HG03139 (cell line): ENCODE results near the gene RAB24.
"Not testable (repeated sequence)": the region's sequence is repeated elsewhere in the genome, so short reads cannot be mapped to it uniquely, and the experiment has no call there.

Source experiments
- ATAC-seq: cut with Tn5 transposase; IDR thresholded peaks from one replicate; pipeline ENCODE4 v1.9.1; 2021; ENCODE audit not compliant: unreplicated experiment

The RAB24 gene

DNA sequence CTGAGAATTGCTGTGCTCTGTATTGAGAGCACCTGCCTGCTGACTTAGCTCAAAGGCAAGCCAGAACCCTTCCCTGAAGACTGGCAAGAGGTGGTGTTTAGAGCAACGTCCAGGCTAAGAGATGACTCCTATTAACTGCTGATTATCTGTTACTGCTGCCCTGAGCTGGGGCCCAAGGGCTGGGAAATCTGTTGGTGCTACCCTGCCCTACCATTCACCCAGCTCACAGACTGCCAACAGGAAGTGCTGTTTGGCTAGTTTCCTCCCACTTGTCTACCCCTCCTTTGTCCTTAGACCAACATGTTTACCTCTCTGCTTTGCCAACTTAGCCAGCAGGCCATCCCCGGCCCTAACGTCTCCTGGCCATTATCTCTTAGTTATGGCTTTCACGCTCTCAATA lies 6.9 kb downstream of the RAB24 start:
- ATAC-seq: no peak

DNA sequence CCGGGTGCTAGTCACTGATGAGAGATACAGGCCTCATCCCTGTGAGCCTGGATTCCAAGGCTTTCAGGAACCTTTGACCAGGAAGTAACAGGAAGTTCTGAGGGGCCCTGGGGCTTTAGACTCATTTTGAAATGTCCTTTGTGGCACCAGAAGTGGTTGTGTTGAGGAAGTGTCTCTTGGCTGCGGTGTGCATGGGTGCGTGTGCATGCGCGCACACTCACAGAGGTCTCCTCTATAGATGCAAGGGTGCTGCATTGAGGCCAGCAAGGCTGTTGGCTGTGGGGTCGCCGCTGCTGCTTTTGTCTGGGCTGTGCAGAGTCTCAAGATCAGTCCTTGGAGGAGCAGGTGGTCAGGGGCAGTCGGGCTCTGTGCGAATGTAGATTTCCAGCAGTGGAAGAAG lies 7.6 kb downstream of the RAB24 start:
- ATAC-seq: no peak

DNA sequence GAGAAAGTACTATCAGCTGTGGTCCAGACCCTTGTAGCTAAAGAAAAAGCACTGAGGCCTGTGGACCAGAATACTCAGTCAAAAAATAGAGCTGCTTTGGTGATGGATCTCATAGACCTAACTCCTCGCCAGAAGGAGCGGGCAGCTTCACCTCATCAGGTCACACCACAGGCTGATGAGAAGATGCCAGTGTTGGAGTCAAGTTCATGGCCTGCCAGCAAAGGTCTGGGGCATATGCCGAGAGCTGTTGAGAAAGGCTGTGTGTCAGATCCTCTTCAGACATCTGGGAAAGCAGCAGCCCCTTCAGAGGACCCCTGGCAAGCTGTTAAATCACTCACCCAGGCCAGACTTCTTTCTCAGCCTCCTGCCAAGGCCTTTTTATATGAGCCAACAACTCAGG lies 8.9 kb downstream of the RAB24 start:
- ATAC-seq: no peak

DNA sequence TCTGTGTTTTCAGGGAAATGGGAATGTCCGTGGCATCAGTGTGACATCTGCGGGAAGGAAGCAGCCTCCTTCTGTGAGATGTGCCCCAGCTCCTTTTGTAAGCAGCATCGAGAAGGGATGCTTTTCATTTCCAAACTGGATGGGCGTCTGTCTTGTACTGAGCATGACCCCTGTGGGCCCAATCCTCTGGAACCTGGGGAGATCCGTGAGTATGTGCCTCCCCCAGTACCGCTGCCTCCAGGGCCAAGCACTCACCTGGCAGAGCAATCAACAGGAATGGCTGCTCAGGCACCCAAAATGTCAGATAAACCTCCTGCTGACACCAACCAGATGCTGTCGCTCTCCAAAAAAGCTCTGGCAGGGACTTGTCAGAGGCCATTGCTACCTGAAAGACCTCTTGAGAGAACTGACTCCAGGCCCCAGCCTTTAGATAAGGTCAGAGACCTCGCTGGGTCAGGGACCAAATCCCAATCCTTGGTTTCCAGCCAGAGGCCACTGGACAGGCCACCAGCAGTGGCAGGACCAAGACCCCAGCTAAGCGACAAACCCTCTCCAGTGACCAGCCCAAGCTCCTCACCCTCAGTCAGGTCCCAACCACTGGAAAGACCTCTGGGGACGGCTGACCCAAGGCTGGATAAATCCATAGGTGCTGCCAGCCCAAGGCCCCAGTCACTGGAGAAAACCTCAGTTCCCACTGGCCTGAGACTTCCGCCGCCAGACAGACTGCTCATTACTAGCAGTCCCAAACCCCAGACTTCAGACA lies 9.5 kb downstream of the RAB24 start:
- no peak for ATAC-seq

DNA sequence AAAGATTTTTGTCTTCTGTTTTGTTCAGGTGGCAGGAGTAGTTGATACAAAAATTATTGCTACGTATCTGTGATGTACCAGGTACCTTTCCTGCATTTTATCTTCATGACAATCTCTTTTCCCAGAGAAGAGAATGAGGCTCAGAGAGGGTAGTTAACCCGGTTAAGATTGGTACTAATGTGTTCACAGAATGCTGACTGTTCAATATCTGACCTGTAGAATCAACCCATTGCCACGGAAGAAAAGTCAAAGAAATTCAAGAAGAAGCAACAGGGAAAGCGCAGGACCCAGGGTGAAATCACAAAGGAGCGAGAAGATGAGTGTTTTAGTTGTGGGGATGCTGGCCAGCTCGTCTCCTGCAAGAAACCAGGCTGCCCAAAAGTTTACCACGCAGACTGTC lies 11.8 kb downstream of the RAB24 start:
- ATAC-seq: no peak

DNA sequence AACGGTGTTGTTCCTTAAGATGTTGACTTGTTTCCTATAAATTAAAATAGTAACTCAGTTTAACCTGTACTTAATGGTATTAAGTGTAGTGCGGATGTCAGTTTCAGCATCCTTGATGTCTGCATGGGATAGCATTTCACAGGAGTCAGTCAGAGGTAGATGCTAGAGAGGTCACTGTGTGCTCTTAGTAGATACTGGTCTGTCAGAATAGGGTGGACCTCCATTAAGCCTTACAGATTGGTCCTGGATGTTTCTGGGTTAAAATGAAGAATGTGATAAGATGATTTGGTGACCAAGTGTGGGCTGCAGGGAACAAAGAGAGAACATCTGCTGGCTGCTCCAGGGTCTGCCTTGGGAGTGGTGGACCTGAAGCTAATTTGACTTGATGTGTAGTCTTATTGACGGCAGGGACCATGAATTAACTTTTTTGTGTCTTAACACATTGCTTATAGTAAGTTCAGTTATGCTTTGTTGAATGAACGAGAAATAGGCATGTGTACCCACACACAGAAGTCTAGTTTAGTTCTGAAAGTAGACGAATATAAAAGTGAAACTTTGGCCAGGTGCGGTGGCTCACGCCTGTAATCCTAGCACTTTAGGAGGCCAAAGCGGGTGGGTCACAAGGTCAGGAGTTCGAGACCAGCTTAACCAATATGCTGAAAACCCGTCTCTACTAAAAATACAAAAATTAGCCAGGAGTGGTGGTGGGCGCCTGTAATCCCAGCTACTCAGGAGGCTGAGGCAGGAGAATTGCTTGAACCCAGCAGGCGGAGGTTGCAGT lies 12.5 kb downstream of the RAB24 start:
- ATAC-seq: no peak

DNA sequence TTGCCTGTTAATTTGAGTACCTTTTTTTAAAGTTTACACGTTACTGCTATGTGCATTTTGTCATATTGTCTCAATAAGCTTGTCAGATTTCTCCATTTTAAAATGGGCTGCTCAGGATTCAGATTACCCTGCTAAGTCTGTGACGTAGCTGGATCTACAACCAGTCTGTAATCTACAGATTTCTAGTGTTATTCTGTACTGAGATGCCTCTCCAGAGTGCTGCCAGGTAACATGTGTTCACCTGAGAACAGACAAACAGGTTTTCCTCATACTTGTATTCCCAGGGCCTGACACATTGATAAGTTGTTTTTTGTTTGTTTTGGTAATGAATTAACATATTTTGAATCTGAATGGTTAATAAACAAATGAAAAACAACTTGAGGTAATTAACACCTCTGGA lies 15.3 kb downstream of the RAB24 start:
- no peak for ATAC-seq

DNA sequence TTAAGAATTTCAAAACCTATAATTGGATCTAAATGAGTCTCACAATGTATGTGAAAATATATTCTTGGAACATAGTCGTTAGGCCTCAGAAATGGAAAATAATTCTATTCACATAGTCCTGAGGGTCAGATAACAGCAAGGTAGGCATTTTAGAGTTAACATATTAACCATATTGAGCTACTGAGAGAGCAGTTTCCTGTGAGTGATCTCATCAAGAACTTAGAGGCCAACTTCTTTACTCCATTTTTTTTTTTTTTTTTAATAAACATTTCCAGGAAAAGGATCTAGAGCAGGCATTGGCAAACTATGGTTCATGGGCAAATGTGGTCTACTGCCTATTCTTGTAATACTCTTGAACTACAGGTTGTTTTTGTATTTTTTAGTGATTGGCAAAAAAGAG lies 26.6 kb downstream of the RAB24 start:
- ATAC-seq: no peak

DNA sequence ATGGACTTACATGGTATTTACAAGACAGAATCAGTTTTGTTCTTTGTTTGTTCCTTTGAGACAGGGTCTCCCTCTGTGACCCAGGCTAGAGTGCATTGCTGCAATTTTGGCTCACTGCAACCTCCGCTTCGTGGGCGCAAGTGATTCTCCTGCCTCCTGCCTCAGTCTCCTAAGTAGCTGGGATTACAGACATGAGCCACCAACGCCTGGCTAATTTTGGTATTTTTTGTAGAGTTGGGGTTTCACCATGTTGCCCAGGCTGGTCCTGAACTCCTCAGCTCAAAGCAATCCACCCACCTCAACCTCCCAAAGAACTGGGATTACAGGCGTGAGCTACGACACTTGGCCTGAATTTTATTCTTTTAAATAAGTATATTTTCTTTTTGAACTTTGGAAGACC lies 27.6 kb downstream of the RAB24 start:
- no peak for ATAC-seq

DNA sequence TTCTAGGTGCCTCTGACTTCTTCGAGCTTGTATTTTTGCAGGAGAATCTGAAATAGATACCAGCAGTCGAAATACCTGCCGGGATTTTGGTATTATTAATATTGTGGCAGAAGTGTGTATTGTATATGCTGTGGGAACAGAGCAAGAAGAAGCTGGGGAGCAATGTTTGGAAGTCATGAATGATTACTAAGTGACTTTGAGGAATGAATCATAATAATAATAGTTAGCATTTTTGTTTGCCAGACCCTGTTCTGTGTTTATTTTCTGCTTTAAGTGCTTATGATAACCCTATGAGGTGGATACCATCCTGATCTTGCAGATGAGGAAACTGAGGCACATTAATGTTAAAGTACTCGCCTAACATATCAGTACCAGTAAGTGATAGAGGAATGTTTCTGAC lies 32.4 kb downstream of the RAB24 start:
- ATAC-seq: no peak

DNA sequence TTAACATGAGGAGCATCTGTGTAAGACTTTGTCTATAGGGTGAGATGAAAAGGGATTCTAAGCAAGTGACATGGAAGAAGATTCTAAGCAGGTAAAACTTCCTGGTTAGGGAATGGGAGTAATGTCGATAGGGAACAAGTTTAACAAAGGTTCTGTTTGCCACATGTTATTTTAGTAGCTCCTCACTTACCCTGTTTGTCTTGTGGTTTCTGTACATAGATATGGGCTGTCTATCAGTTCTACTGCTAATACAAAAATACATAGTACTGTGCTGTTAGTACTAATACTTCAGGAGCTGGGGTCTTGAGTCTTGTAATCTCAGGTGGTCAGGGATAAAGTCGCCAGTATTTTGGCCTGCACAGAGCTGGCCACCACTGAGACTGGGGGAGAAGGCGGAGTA lies 32.9 kb downstream of the RAB24 start:
- no peak for ATAC-seq

DNA sequence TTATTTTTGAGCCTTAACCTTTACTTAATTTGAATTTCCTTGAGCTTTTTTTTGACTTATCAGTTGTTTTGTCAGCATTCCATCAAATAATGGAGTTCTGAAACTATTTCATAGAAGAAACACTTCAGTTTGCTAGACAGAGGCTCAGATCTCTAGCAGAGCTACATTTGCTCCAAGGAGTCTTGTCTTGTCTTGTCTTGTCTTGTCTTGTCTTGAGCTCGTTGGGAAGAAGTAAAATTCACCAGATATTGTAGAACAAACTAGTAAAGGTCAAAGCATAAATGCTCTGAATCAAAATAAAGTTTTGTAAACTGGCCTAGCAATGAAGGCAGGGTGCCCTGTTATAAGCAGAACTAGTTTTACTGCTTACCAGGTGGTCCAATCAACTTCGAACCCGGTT lies 33.5 kb downstream of the RAB24 start:
- no peak for ATAC-seq

DNA sequence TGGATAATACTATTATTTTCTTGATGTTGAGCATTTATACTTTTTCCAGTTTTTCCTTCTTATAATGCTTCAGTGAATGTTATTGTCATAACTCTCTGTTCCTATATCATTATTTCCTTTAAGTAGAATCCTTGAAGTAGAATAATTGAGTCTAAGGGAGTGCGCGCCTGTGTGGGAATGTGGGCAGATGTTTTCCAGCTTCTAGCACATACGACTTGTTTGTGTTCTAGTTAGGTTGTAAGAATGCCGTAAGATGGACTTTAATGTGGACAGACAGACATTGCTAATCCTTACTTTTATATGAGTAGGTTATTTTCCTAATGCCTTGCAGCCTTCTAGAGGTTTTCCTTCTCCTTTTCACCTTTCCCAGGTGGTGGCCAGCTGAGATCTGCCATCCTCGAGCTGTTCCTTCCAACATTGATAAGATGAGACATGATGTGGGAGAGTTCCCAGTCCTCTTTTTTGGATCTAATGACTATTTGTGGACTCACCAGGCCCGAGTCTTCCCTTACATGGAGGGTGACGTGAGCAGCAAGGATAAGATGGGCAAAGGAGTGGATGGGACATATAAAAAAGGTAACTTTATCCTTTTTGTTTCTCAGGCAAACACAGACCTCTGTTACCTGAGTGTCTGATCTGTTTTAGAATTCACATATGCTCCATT lies 34.2 kb downstream of the RAB24 start:
- no peak for ATAC-seq

DNA sequence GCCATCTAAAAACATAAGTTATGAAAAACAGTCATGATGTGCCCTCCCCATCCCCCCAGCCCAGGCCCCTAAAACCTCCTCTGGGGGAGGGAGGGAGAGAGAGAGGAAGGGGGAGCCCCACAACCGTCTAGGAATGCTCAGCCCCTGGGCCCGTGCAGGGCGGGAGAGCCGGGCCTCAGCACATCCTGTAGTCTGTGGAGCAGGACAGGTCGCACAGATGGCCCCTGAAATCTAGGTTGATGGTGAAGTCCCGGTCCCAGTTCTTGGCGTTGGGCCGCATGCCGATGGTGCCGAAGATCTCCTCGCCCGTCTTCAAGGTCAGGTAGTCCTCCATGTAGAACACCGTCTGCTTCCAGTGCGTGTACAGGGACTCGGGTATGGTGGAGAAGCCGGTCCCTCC lies 38.1 kb downstream of the RAB24 start:
- no peak for ATAC-seq

DNA sequence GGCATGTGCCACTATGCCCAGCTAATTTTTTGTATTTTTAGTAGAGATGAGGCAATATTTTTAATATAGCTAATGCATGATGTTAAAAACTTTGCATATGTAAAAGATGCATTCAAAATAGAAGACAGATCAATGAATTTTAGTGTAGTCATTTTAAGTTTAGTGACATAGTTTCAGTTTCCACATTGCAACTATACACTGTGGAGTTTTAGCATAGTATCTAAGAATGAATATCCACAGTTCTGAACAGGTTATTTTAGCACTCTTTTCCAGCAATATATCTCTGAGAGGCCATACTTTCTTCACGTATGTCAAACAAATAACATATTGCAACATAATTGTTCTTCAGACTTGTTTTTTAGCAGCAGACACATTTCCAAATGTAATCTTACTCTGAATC lies 39.3 kb downstream of the RAB24 start:
- ATAC-seq: no peak

DNA sequence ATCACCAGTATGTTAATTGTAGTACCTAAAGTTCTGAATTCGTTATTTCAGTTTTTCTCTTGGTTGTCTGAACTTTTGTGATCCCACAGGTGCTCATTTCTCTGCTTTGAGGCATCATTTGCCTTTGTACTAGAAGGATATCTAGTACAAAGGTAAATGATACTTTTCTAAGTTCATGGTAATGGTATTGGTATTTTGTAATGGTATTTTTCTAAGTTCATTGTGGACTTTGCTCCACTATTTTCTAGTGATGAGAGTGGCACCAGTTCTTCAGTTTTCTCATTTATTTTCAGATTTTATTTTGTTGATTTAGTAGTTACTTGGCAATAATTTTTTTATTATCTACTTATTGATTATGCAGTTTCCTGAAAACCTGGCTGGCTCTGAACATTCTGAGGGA lies 42.0 kb downstream of the RAB24 start:
- no peak for ATAC-seq

DNA sequence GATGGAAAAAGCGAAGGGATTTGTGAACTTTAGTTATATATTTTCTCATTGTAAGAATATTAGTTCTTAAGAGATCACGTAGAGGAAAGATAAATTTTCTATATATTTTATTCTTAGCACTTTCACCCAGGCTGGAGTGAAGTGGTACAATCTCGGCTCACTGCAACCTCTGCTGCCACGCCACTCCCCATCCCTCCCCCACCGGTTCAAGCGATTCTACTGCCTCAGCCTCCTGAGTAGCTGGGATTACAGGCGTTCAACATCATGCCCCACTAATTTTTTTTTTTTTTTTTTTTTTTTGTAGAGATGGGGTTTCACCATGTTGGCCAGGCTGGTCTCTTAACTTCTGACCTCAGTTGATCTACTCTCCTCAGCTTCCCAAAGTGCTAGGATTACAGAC lies 42.6 kb downstream of the RAB24 start:
- no peak for ATAC-seq

DNA sequence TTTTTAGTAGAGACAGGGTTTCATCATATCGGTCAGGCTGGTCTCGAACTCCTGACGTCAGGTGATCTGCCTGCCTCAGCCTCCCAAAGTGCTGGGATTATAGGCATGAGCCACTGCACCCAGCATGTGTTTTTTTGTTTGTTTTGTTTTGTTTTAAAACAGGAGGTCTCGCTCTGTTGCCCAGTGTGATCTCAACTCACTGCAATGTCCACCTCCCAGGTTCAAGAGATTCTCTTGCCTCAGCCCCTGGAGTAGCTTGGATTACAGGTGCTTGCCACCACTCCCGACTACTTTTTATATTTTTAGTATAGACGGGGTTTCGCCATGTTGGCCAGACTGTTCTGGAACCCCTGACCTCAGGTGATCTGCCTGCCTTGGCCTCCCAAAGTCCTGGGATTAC lies 44.8 kb downstream of the RAB24 start:
- not testable (repeated sequence) for ATAC-seq

DNA sequence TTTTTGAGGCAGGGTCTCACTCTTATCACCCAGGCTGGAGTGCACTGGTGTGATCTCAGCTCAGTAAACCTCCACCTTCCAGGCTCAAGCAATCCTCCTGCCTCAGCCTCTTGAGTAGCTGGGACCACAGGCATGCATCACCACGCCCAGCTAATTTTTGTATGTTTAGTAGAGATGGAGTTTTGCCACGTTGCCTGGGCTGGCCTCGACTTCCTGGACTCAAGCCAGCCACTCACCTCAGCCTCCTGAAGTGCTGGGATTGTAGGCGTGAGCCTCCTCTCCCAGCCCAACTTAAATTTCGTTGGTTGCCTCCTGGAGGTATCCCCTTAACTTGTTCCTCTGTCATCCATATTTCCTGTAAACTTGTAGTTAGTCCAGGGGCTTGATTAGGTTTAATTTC lies 47.2 kb downstream of the RAB24 start:
- no peak for ATAC-seq

DNA sequence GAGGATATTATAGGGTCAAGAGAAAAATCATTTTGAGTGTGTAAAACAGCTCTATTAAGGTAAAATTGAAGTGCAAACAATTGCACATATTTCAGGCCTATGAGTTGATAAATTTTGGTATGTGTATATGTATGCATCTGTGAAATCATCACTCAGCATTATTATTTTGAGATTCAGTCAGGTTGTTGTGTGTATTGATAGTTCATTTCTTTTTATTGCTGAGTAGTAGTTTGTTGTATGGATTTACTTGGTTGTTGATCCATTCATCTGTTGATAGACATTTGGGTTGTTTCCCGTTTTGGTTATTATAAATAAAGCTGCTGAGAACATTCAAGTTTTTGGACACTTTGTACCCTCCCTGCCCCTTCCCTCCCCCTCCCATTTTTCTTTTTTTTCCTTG lies 50.3 kb downstream of the RAB24 start:
- ATAC-seq: no peak
